ENCODE data around the gene UBXN7. TPM values are rescaled to one million over a fixed set of nuclear protein-coding genes. Genes with fewer than 3 reads are reported as not detected.

UBXN7 gene
- total and polyA plus RNA-seq, 2 of the 4 experiments (the other 2 are of a cell fraction), result 8.6 to 16.1 TPM

DNA sequence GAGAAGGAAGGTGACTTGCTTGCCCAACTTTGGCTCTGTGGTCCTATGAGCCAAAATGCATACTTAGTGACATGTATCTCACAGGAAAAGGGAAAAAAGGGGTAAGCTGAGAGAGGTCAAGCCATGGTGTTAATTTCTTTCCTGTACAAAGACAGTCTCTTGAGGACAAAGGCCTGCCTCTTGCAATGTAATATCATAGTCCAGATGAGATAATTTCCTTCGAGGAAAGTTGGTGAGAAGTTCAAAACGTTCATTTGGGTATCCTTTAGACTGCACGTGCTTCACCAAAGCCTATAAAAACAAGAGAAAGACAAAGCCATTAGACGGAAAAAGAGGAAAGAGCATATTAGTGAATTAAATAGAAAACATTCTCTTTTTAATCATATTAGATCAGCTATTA is 75.7 kb downstream of the UBXN7 start:
- H3K14ac ChIP-seq (replicated peaks; ENCODE audit: low read depth, low read length), result no peak overlapping the region
- in situ Hi-C loops (cut with MboI; ENCODE audit: low sequenced_read_pairs) (no loop called here), intact Hi-C loops (cut with micrococcal nuclease) (no loop called here), dilution Hi-C loops (cut with HindIII; ENCODE audit: low sequenced_read_pairs, unreplicated experiment) (no loop called here)
- CTCF ChIA-PET, result no interaction called here
- peaks cover 8% of the 10 kb centered on the region for H3K9me1 ChIP-seq (ENCODE audit: insufficient read depth, low read length)
- H3K36me3 ChIP-seq (ENCODE audit: control insufficient read depth, insufficient read depth, low read length), result peaks cover 48% of the 10 kb centered on the region
- H4K91ac ChIP-seq (ENCODE audit: insufficient read depth, low read depth, low read length), result no peak overlapping the region
- H3K56ac ChIP-seq (ENCODE audit: extremely low read depth, insufficient read depth, low read length), result no peak overlapping the region
- H2AK5ac ChIP-seq (ENCODE audit: low read depth, low read length), result no peak overlapping the region
- no peak overlapping the region for H3K4me3 ChIP-seq (ENCODE audit: insufficient read depth, low read depth, low read length)
- no peak for DNase-seq
- H2AK9ac ChIP-seq (replicated peaks; ENCODE audit: low read depth, low read length, poor library complexity), result no peak overlapping the region
- no peak overlapping the region for H2BK20ac ChIP-seq (ENCODE audit: low read depth, low read length)
- POLR2A ChIA-PET (ENCODE audit: unreplicated experiment), result no interaction called here
- H3K23ac ChIP-seq (ENCODE audit: low read depth, low read length), result no peak overlapping the region
- H3K9me3 ChIP-seq (ENCODE audit: control insufficient read depth, insufficient read depth, low read length), result no peaks in the 10 kb centered on the region
- no peak overlapping the region for H3K27ac ChIP-seq (ENCODE audit: insufficient read depth, low read length)
- no peak overlapping the region for H3K18ac ChIP-seq (ENCODE audit: low read depth, low read length)
- ATAC-seq (ENCODE audit: low read depth), result no peak
- no peaks in the 10 kb centered on the region for H3K27me3 ChIP-seq (ENCODE audit: control insufficient read depth, insufficient read depth, low read length)
- no peak overlapping the region for H3K9ac ChIP-seq (ENCODE audit: low read depth, low read length)
- H3K4me1 ChIP-seq (ENCODE audit: control insufficient read depth, insufficient read depth, low read length), result peaks cover 5% of the 10 kb centered on the region; the same call in 1 of the 2 replicates
- peaks cover 5 to 17% of the 10 kb centered on the region in 2 experiments; a peak in 3 of 4 replicates for H3K79me1 ChIP-seq (ENCODE audit: low read depth in 1 of 2, low read length in 2 of 2)
- no peak for TF ChIP-seq RFX5 (IDR thresholded peaks at IDR 0.05; ENCODE audit: low read depth, low read length)
- no peak for TF ChIP-seq POLR2A (IDR thresholded peaks at IDR 0.05; ENCODE audit: low read depth, low read length)
- TF ChIP-seq SMC3 (IDR thresholded peaks at IDR 0.05; ENCODE audit: low read depth, low read length), result no peak
- TF ChIP-seq CEBPB (IDR thresholded peaks at IDR 0.05; ENCODE audit: low read depth, low read length), result no peak
- TF ChIP-seq NFE2L2 (IDR thresholded peaks at IDR 0.05; ENCODE audit: low read depth, low read length), result no peak
- no peak for TF ChIP-seq RCOR1 (IDR thresholded peaks at IDR 0.05; ENCODE audit: insufficient replicate concordance, low read length)
- no peak for TF ChIP-seq FOS (IDR thresholded peaks at IDR 0.05; ENCODE audit: low read depth, low read length)
- no peak for TF ChIP-seq MAFK (IDR thresholded peaks at IDR 0.05; ENCODE audit: low read depth, low read length)
- TF ChIP-seq MAZ (IDR thresholded peaks at IDR 0.05; ENCODE audit: borderline replicate concordance, low read depth, low read length), result no peak
- TF ChIP-seq RAD21 (IDR thresholded peaks at IDR 0.05; ENCODE audit: low read length), result no peak
- TF ChIP-seq MXI1 (IDR thresholded peaks at IDR 0.05; ENCODE audit: borderline replicate concordance, low read depth, low read length), result no peak
- TF ChIP-seq, protein P1, sequence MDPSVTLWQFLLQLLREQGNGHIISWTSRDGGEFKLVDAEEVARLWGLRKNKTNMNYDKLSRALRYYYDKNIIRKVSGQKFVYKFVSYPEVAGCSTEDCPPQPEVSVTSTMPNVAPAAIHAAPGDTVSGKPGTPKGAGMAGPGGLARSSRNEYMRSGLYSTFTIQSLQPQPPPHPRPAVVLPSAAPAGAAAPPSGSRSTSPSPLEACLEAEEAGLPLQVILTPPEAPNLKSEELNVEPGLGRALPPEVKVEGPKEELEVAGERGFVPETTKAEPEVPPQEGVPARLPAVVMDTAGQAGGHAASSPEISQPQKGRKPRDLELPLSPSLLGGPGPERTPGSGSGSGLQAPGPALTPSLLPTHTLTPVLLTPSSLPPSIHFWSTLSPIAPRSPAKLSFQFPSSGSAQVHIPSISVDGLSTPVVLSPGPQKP (IDR thresholded peaks at IDR 0.05; ENCODE audit: borderline replicate concordance, low read depth, low read length), result no peak
- no peak for TF ChIP-seq CHD1 (IDR thresholded peaks at IDR 0.05; ENCODE audit: low read depth, low read length)
- TF ChIP-seq, protein P2, sequence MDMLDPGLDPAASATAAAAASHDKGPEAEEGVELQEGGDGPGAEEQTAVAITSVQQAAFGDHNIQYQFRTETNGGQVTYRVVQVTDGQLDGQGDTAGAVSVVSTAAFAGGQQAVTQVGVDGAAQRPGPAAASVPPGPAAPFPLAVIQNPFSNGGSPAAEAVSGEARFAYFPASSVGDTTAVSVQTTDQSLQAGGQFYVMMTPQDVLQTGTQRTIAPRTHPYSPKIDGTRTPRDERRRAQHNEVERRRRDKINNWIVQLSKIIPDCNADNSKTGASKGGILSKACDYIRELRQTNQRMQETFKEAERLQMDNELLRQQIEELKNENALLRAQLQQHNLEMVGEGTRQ (IDR thresholded peaks at IDR 0.05; ENCODE audit: low read depth, low read length), result no peak
- no peak for TF ChIP-seq BHLHE40 (IDR thresholded peaks at IDR 0.05; ENCODE audit: low read depth, low read length)
- TF ChIP-seq, protein P3, sequence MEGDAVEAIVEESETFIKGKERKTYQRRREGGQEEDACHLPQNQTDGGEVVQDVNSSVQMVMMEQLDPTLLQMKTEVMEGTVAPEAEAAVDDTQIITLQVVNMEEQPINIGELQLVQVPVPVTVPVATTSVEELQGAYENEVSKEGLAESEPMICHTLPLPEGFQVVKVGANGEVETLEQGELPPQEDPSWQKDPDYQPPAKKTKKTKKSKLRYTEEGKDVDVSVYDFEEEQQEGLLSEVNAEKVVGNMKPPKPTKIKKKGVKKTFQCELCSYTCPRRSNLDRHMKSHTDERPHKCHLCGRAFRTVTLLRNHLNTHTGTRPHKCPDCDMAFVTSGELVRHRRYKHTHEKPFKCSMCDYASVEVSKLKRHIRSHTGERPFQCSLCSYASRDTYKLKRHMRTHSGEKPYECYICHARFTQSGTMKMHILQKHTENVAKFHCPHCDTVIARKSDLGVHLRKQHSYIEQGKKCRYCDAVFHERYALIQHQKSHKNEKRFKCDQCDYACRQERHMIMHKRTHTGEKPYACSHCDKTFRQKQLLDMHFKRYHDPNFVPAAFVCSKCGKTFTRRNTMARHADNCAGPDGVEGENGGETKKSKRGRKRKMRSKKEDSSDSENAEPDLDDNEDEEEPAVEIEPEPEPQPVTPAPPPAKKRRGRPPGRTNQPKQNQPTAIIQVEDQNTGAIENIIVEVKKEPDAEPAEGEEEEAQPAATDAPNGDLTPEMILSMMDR (conservative IDR thresholded peaks at IDR 0.05; ENCODE audit: low read depth, low read length), result no peak
- no peak overlapping the region for H4K5ac ChIP-seq (ENCODE audit: low read depth, low read length)
- 0 out of 2 replicates have a peak, but pooled peaks cover 4% of the 10 kb centered on the region for H4K20me1 ChIP-seq (ENCODE audit: insufficient read depth, low read length)
- no TSS peak for BruUV-seq (replicated peaks)
- no peak overlapping the region for H2AFZ ChIP-seq (replicated peaks; ENCODE audit: low read length, poor library complexity)
- H3K4me2 ChIP-seq (ENCODE audit: low read depth, low read length), result no peak overlapping the region
- H2BK15ac ChIP-seq (ENCODE audit: low read depth, low read length), result no peak overlapping the region
- no peak overlapping the region for H2BK5ac ChIP-seq (ENCODE audit: low read depth, low read length, poor library complexity, severe bottlenecking)
- no peak overlapping the region for H2BK120ac ChIP-seq (ENCODE audit: low read depth, low read length)
- no peak overlapping the region for H4K8ac ChIP-seq (ENCODE audit: low read depth in 2 of 2, low read length in 2 of 2)
- no peak overlapping the region for H3K4ac ChIP-seq (ENCODE audit: low read depth, low read length)
- WGBS, 2 experiments (ENCODE audit: extremely low coverage in 2 of 2, insufficient read length in 1 of 2), result no CpG with 5 or more reads among the region's 4 CpGs
